Neural progenitor cell (in vitro differentiated cells): ENCODE results near the gene SOX21.

Source experiments
- CTCF ChIP-seq: fragments of 200-600 bp; sonication (generic); IDR thresholded peaks from 2 replicates; pipeline ENCODE4 v1.5.1; 2017; ENCODE audit warnings: antibody characterized with exemption, mild to moderate bottlenecking
- EZH2 ChIP-seq: fragments of 200-600 bp; sonication (generic); IDR thresholded peaks from 2 replicates; pipeline ENCODE4 v1.6.1; 2017; ENCODE audit warnings: antibody characterized with exemption, mild to moderate bottlenecking, moderate library complexity

GRCh38 chr13:94706101-94706842 is 6.1 kb downstream of the SOX21 start:
- TF ChIP-seq EZH2: no peak
- TF ChIP-seq CTCF: no peak
